Endodermal cell (in vitro differentiated cells): Measurements from ENCODE around the gene OARD1. TPM values are rescaled to one million over a fixed set of nuclear protein-coding genes. Genes with fewer than 3 reads are reported as not detected.

ENCODE experiments used
- DNase-seq: peaks from one replicate; pipeline ENCODE4 v3.0.0-alpha.2; 2017
- H3K27ac ChIP-seq: 2 replicates; pipeline ENCODE4 v1.5.1; 2013; ENCODE audit warnings: mild to moderate bottlenecking, low read depth, low read length, moderate library complexity
- H3K27me3 ChIP-seq: 2 replicates; pipeline ENCODE4 v1.6.1; 2013; ENCODE audit warnings: mild to moderate bottlenecking, low read length, moderate library complexity; ENCODE audit not compliant: insufficient read depth, control insufficient read depth, poor library complexity, severe bottlenecking
- H3K36me3 ChIP-seq: 2 replicates; pipeline ENCODE4 v1.7.0; 2013; ENCODE audit warnings: mild to moderate bottlenecking, low read length, moderate library complexity; ENCODE audit not compliant: control insufficient read depth, insufficient read depth
- H3K4me1 ChIP-seq: one replicate; pipeline ENCODE4 v1.7.0; 2013; ENCODE audit warnings: low read length; ENCODE audit not compliant: control insufficient read depth, insufficient read depth
- H3K4me3 ChIP-seq: 2 replicates; pipeline ENCODE4 v1.5.1; 2013; ENCODE audit warnings: mild to moderate bottlenecking, low read length, moderate library complexity
- H3K9ac ChIP-seq: 2 replicates; pipeline ENCODE4 v1.6.1; 2013; ENCODE audit warnings: mild to moderate bottlenecking, low read length, moderate library complexity; ENCODE audit not compliant: poor library complexity, severe bottlenecking; ENCODE audit errors: extremely low read depth
- H3K9me3 ChIP-seq: 2 replicates; pipeline ENCODE4 v1.6.1; 2013; ENCODE audit warnings: mild to moderate bottlenecking, low read length, moderate library complexity; ENCODE audit not compliant: control insufficient read depth
- H3K27ac Mint-ChIP-seq: 2 replicates; pipeline ENCODE4 v1.8.0; 2020; ENCODE audit warnings: mixed read lengths
- H3K27me3 Mint-ChIP-seq: 2 replicates; pipeline ENCODE4 v1.8.0; 2021; ENCODE audit warnings: mild to moderate bottlenecking, mixed read lengths; ENCODE audit not compliant: insufficient read depth
- H3K36me3 Mint-ChIP-seq: 2 replicates; pipeline ENCODE4 v1.8.0; 2020; ENCODE audit warnings: low read depth, mixed read lengths
- H3K4me1 Mint-ChIP-seq: 2 replicates; pipeline ENCODE4 v1.8.0; 2020; ENCODE audit warnings: mixed read lengths
- H3K4me3 Mint-ChIP-seq: 2 replicates; pipeline ENCODE4 v1.8.0; 2020; ENCODE audit warnings: mild to moderate bottlenecking, moderate library complexity, mixed read lengths
- H3K9me3 Mint-ChIP-seq: 2 replicates; pipeline ENCODE4 v1.8.0; 2020; ENCODE audit warnings: mild to moderate bottlenecking, mixed read lengths
- CTCF ChIP-seq: fragments of 200-600 bp; sonication (generic); conservative IDR thresholded peaks from 2 replicates; pipeline ENCODE4 v1.5.0; 2021; ENCODE audit warnings: antibody characterized with exemption, mild to moderate bottlenecking
- WGBS, 2 experiments: methylation state at CpG; one replicate each; pipeline versions ENCODE4 v1.1.5 to v1.1.7; 2013; ENCODE audit warnings: missing lambda C conversion rate in 2 of 2, mixed read lengths in 1 of 2; ENCODE audit not compliant: insufficient coverage in 1 of 2, insufficient read length in 1 of 2; 5-methylcytosine and 5-hydroxymethylcytosine counted together
- total RNA-seq, 2 donors: library from RNA; stranded (reverse); fragmentation: NEBNext Ultra II Directional in 1 of 2; extraction: Animal tissue kit (Norgen Biotek cat#: 25700) in 1 of 2; gene quantifications; 2 replicates in 1 of 2; 3 replicates in 1 of 2; pipeline ENCODE4 v1.2.1, GENCODE V29; 2021

The OARD1 gene
- total RNA-seq, 2 donors from 2014 or later, result 33.8 to 40.7 TPM

GRCh38 chr6:41100871-41101287 is 28.7 kb upstream of the OARD1 start:
- H3K27me3 ChIP-seq, result no peaks in the 10 kb centered on the region
- WGBS, 2 experiments, result 95 to 97% methylated on average over 28 to 42 of the region's 42 CpGs
- H3K27ac ChIP-seq, result no peak overlapping the region
- no peak overlapping the region for H3K9ac ChIP-seq
- TF ChIP-seq CTCF, result peak; percentile 88
- no peaks in the 10 kb centered on the region for H3K9me3 Mint-ChIP-seq
- no peaks in the 10 kb centered on the region for H3K27me3 Mint-ChIP-seq
- H3K4me1 Mint-ChIP-seq, result peaks cover 4% of the 10 kb centered on the region
- peaks cover 52% of the 10 kb centered on the region for H3K36me3 Mint-ChIP-seq
- H3K4me3 ChIP-seq, result no peak overlapping the region
- peaks cover 6% of the 10 kb centered on the region for H3K4me1 ChIP-seq
- H3K36me3 ChIP-seq, result peaks cover 54% of the 10 kb centered on the region
- no peaks in the 10 kb centered on the region for H3K9me3 ChIP-seq
- H3K27ac Mint-ChIP-seq, result peak overlapping the region; percentile 71
- peak; percentile 97 for DNase-seq
- peak overlapping the region; percentile 23 for H3K4me3 Mint-ChIP-seq

GRCh38 chr6:41098366-41098765 is 26.2 kb upstream of the OARD1 start:
- Mint-ChIP-seq H3K36me3 (peaks cover 77% of the 10 kb centered on the region), H3K4me1 (peaks cover 4% of the 10 kb centered on the region), H3K9me3 (no peaks in the 10 kb centered on the region), H3K27me3 (no peaks in the 10 kb centered on the region), H3K27ac (no peak overlapping the region), H3K4me3 (no peak overlapping the region)
- Histone ChIP-seq H3K4me3 (no peak overlapping the region), H3K36me3 (peaks cover 79% of the 10 kb centered on the region), H3K9ac (no peak overlapping the region), H3K4me1 (no peaks in the 10 kb centered on the region), H3K27me3 (no peaks in the 10 kb centered on the region), H3K9me3 (no peaks in the 10 kb centered on the region), H3K27ac (no peak overlapping the region)
- no peak for TF ChIP-seq CTCF
- no peak for DNase-seq
- WGBS, 2 experiments, result 93 to 94% methylated on average over 3 of the region's 3 CpGs

- Histone ChIP-seq H3K4me3 (no peak overlapping the region), H3K9ac (no peak overlapping the region), H3K27me3 (no peaks in the 10 kb centered on the region), H3K4me1 (no peaks in the 10 kb centered on the region), H3K27ac (no peak overlapping the region), H3K9me3 (no peaks in the 10 kb centered on the region), H3K36me3 (peaks cover 87% of the 10 kb centered on the region)
- no peak overlapping the region for H3K4me3 Mint-ChIP-seq
- H3K9me3 Mint-ChIP-seq, result no peaks in the 10 kb centered on the region
- H3K4me1 Mint-ChIP-seq, result peaks cover 4% of the 10 kb centered on the region
- H3K36me3 Mint-ChIP-seq, result peaks cover 84% of the 10 kb centered on the region
- no peak for TF ChIP-seq CTCF
- no peak overlapping the region for H3K27ac Mint-ChIP-seq
- WGBS, 2 experiments, result 95 to 97% methylated on average over 4 to 5 of the region's 5 CpGs
- H3K27me3 Mint-ChIP-seq, result no peaks in the 10 kb centered on the region
- no peak for DNase-seq
Measured at GRCh38 chr6:41097467-41098090, 25.4 kb upstream of the OARD1 start.
